ENCODE measurements around the gene ATF5.

ATF5 gene

DNA sequence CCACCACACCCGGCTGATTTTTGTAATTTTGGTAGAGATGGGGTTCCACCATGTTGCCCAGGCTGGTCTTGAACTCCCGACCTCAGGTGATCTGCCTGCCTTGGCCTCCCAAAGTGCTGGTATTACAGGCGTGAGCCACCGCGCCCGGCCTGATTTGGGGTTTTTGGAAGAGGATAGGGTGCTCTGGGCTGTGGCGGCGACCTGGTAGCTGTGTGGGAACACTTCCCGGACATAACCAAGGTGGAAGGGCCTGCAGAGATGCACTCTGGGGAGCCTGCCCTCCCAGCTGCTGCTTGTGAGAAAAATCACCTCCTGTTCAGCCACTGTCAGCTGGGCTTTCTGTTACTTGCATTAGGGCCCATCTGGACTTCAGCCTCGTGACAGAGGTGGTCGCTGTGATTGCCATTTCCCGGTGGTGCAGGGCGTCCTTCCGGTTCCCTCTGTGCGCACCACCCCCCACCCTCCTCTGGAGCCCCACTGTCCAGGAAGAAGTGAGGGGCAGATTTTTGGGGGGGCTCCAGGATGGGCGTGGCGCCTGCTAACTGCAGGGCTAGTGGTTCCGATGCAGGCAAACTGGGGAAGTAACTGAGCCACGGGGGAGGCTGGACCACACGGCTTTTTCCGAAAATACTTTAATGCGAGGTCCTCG lies 39.8 kb upstream of the ATF5 start:
- in situ Hi-C loops (cut with HindIII; ENCODE audit: low sequenced_read_pairs): no loop called here
- no peak for DNase-seq (ENCODE audit: low read depth)
- H3K4me3 ChIP-seq (ENCODE audit: low read depth, low read length): no peak overlapping the region
- no peak for TF ChIP-seq CTCF (IDR thresholded peaks at IDR 0.05; ENCODE audit: low read depth, low read length, missing control alignments)

DNA sequence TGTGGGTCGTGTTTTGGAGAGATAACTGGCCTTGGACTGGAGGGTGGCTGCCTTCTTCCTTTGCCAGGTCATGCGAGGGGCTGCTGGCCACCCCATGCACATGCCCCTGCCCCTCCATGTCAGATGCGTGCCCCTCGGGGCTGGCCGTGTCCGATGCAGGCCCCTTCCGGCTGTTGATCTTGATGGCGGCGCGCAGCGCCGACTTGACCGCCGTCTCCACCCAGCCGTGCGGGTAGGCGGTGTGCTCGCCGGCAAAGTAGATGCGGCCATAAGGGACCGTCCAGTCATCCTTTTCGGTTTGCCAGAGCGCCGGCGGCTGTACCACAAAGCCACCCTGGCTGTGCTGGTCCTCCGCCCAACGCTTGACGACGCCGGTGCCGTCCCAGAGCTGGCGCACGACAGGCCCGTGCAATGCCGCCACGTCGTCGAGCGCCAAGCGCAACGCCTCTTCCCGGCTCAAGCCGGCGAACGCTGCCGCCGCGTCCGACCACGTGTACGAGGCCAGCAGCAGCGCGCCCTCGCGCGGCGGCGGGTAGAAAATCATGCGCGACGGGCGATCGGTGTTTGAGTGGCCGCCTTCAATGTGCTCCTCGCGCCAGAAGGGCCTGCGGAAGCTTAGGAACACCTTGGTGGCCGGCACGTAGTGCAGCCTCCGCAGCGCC lies 39.2 kb upstream of the ATF5 start:
- peak; percentile 60 for TF ChIP-seq CTCF (IDR thresholded peaks at IDR 0.05; ENCODE audit: low read depth, low read length, missing control alignments)
- in situ Hi-C loops (cut with HindIII; ENCODE audit: low sequenced_read_pairs): no loop called here
- H3K4me3 ChIP-seq (ENCODE audit: low read depth, low read length): no peak overlapping the region
- peak; percentile 24 for DNase-seq (ENCODE audit: low read depth)

- no peak for DNase-seq (ENCODE audit: low read depth)
- no peak overlapping the region for H3K4me3 ChIP-seq (ENCODE audit: low read depth, low read length)
- TF ChIP-seq CTCF (IDR thresholded peaks at IDR 0.05; ENCODE audit: low read depth, low read length, missing control alignments): no peak
- in situ Hi-C loops (cut with HindIII; ENCODE audit: low sequenced_read_pairs): no loop called here
These were observed 38.4 kb upstream of the ATF5 start for GRCh38 chr19:49890349-49891311.

GRCh38 chr19:49891393-49891792 lies 37.6 kb upstream of the ATF5 start:
- DNase-seq (ENCODE audit: low read depth): no peak
- no peak for TF ChIP-seq CTCF (IDR thresholded peaks at IDR 0.05; ENCODE audit: low read depth, low read length, missing control alignments)
- in situ Hi-C loops (cut with HindIII; ENCODE audit: low sequenced_read_pairs): no loop called here
- H3K4me3 ChIP-seq (ENCODE audit: low read depth, low read length): no peak overlapping the region

DNA sequence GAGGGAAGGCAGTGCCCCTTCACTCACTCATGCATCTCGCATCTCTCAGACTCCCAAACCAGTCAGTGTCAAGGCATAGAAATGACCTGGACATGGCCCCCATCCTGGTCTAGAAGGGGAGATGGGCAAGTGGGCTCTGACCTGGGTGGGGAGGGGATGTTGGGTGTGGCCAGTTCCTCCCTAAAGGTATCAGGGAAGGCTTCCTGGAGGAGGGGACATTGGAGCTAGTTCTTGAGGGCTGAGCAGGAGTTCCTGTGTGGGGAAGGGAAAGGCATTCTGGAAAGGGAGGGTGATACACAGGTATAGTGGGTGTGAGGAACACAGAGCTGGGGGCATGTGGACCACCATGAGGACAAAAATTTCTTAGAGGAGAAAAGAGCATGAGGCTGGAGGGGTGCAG lies 36.3 kb upstream of the ATF5 start:
- DNase-seq (ENCODE audit: low read depth): no peak
- H3K4me3 ChIP-seq (ENCODE audit: low read depth, low read length): no peak overlapping the region
- no peak for TF ChIP-seq CTCF (IDR thresholded peaks at IDR 0.05; ENCODE audit: low read depth, low read length, missing control alignments)
- in situ Hi-C loops (cut with HindIII; ENCODE audit: low sequenced_read_pairs): no loop called here

DNA sequence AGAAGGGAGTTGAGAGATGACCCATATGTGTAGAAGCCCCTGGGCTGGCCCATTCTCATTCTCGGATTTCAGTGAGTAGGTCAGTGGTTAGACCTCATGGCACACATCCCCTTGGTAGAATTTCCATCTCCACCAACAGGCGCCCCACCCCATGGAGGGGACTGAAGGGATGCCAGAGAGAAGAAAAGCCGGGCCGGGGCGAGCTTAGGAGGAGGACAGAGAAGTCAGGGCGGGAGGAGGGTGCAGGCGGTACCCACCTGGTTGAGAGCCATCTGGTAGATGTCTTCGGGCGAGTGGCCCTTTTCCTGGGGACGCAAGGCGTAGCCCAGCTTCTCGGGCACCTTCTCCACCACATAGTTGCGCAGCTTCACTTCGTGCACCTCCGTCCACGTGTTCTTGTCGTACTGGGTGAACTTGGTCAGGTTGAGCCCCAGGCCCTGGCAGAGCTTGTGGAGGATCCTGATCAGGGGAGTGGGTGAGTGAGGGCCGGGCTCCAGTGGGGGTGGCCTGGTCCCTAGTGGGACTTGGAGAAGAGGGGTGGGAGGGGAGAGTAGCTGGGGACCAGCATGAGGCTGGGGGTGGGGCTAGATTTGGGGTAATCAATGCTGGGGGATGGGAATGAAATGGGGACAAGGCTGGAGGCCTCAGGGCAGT lies 34.9 kb upstream of the ATF5 start:
- no peak for TF ChIP-seq CTCF (IDR thresholded peaks at IDR 0.05; ENCODE audit: low read depth, low read length, missing control alignments)
- no peak overlapping the region for H3K4me3 ChIP-seq (ENCODE audit: low read depth, low read length)
- in situ Hi-C loops (cut with HindIII; ENCODE audit: low sequenced_read_pairs): no loop called here
- no peak for DNase-seq (ENCODE audit: low read depth)
